Hippocampal formation (tissue), 2 donors: ENCODE results near the gene ASPRV1.
A peak's percentile ranks its signal among the peaks of the same experiment; 100 is the strongest.

ENCODE experiments used
- DNase-seq, 2 donors: peaks; one replicate each; lab custom pipeline; 2025; lab: John Stamatoyannopoulos, UW

Gene ASPRV1

GRCh38 chr2:69988086-69988635 is 26.7 kb upstream of the ASPRV1 start:
- DNase-seq, result no peak

GRCh38 chr2:69986691-69987090 is 25.3 kb upstream of the ASPRV1 start:
- no peak for DNase-seq

GRCh38 chr2:69985688-69986087 is 24.3 kb upstream of the ASPRV1 start:
- peak in 1 of 2 donors; percentile 15 for DNase-seq

- no peak for DNase-seq
Measured at GRCh38 chr2:69985216-69985615, 23.8 kb upstream of the ASPRV1 start.

- DNase-seq, result no peak
Measured at GRCh38 chr2:69983392-69983966, 22.0 kb upstream of the ASPRV1 start.

GRCh38 chr2:69979902-69980807 is 18.7 kb upstream of the ASPRV1 start:
- DNase-seq, result no peak

- no peak for DNase-seq
Measured at GRCh38 chr2:69977906-69978482, 16.6 kb upstream of the ASPRV1 start.

- DNase-seq, result no peak
Measured at GRCh38 chr2:69977186-69977585, 15.8 kb upstream of the ASPRV1 start.

GRCh38 chr2:69975853-69976462 is 14.5 kb upstream of the ASPRV1 start:
- DNase-seq, result no peak

- no peak for DNase-seq
Measured at GRCh38 chr2:69975136-69975852, 13.9 kb upstream of the ASPRV1 start.

- no peak for DNase-seq
Measured at GRCh38 chr2:69973335-69973735, 11.9 kb upstream of the ASPRV1 start.

GRCh38 chr2:69972822-69973221 is 11.4 kb upstream of the ASPRV1 start:
- DNase-seq, result no peak

- DNase-seq, result no peak
Measured at GRCh38 chr2:69969991-69970390, 8.6 kb upstream of the ASPRV1 start.

- DNase-seq, result no peak
Measured at GRCh38 chr2:69969126-69969983, 7.9 kb upstream of the ASPRV1 start.

GRCh38 chr2:69968609-69969008 is 7.2 kb upstream of the ASPRV1 start:
- no peak for DNase-seq

- DNase-seq, result no peak
Measured at GRCh38 chr2:69966496-69966895, 5.1 kb upstream of the ASPRV1 start.

- no peak for DNase-seq
Measured at GRCh38 chr2:69965756-69966445, 4.5 kb upstream of the ASPRV1 start.

GRCh38 chr2:69964353-69964841 is 3.0 kb upstream of the ASPRV1 start:
- no peak for DNase-seq

- DNase-seq, result no peak
Measured at GRCh38 chr2:69962986-69963730, 1.7 kb upstream of the ASPRV1 start.
